Measurements from ENCODE around the gene DBH.
"Not testable (repeated sequence)": the region's sequence is repeated elsewhere in the genome, so short reads cannot be mapped to it uniquely, and the experiment has no call there.

The DBH gene

GRCh38 chr9:133605446-133605845, 30.7 kb upstream of the DBH start:
- DNase-seq: no peak

DNA sequence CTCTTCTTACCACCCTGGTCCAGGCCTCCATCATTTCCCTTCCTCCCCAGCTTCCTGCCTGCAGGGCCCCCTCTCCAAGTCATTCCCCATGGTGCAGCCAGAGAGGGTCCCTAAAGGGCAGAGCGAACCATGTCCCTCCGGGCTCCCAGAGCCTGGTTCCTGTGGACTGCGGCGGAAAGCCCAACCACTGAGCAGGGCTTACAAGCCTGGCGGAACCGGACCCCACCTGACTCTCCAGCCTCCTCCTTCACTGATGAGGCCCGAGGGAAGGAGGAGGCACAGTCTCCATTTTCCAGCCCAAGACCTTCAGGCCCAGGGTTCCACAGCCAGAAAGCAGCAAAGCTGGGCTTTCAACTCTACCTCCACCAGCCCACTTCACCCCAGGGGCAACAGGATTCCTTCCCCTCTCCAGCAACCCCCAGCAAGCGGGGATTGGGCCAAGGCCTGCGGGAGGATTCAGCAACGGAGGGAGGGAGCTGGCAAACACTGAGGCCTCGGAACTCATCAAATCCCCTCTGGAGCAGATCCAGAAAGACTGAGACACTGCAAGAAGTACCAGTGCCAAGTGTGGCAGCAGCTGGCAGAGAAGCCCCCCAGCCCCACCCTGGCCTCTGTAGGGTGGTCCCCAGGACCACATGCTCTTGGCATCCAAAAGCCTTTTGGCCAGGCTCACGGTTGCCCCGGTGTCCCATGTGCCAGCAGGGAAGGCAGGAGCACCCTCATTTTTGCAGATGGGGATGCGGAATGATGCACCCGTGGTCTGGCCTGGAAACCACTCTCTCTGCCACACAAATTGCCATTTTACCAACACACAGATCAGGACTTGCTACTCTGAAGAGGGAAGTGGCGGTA, 30.1 kb upstream of the DBH start:
- DNase-seq: no peak

- peak; percentile 27 for DNase-seq
Observed at GRCh38 chr9:133606708-133607025, 29.5 kb upstream of the DBH start.

DNA sequence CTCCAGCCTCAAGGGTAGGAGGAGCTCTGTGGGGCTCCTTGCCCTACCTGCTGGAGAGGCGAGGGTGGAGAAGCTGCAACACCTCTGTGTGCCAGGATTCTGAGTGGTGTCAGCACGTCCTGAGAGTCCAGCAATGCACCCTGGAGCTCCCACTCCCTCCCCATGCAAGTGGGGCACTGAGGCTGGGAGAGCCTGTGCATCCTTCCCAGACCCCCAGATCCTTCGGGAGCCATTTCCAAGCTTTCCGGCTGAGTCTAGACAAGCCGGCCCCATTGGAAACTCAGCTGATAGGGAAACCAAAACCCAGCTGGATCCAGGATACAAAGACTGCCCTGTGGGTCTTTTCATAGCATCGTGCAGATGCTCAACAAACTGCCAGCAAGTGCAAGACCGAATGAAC, 28.8 kb upstream of the DBH start:
- no peak for DNase-seq

DNA sequence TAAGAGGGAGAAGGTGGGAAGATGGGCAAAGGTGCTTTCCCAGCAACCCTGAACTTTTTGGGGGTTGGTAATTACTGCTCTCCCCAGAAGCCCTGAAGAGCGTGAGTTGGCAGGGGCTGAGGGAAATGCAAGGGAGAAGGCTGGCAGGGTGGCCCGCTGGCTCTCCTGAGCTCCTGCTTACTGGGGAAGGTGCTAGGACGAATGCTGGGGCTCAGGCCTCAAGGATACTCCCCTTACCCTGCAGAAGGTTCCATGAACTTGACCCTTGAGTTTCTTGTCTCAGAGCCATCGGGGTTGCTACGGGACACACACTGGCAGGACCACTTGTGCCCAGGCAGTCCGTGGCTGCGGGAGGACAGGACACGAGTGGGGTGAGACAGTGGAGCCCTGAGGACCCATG, 28.2 kb upstream of the DBH start:
- no peak for DNase-seq

- no peak for DNase-seq
Observed at GRCh38 chr9:133608382-133608781, 27.8 kb upstream of the DBH start.

DNA sequence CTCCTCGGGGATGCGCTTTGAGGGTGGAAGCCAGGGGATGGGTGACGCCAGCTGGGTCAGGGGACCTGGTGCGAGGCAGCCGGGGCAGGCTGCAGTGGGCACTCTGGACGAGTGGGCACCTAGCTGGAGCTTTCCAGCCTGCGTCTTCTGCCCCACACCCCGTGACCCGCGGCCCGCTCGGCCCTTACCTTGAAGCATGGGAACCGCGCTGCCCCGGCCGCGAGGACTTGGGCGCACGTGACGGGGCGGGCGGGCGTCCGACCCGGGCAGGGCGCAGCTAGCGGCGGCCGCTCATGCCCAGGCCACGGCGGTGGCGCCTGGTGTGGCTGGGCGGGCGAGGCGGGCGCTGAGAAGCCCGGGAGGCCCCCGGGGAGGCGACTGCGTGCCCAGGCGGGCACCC, 27.3 kb upstream of the DBH start:
- DNase-seq: no peak

DNA sequence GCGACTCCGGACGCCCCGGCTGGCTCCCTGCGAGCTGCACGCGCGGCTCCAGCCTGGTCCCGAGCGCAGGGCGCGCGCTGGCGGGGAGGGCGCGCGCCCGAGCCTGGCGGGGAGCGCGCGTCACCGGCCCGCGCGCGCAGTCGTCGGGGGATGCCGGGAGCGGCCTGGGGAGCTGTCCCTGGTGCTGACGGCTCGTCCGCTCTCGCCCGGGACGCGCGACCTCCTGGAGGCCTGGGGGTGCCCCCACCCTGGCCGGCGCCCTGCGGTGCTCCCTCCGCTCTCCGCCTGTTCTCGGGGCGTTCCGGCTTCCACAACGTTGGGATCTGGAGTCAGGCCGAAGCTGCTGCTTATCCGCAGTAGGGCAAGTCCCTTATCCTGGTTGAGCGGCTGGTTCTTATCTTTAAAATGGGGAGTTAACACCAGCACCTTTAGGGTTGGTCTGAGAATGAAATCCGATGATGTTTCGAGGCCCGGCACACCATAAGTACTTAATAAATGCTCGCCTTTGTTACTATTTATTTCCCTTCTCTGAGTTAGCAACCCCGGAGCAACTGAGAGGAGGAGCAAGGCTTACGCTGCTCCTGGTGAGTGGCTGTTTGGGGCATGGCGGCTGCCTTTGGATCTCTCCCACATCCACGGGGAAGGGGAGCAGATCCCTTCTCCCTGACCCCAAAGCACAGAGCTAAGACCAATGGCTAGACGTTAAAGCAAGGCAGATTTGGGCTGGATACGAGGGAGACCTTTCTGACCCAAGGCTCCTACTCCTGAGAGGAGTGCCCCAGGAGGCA, 26.7 kb upstream of the DBH start, which contains the start of gene FAM163B:
FAM163B (minus strand) TSS at position 79 of the 788 bp plus-strand sequence. CDS start 29,166 bp downstream, outside the sequence.
- peak; percentile 35 for DNase-seq

- DNase-seq: peak; percentile 86
Observed at GRCh38 chr9:133610845-133611244, 25.3 kb upstream of the DBH start.

DNA sequence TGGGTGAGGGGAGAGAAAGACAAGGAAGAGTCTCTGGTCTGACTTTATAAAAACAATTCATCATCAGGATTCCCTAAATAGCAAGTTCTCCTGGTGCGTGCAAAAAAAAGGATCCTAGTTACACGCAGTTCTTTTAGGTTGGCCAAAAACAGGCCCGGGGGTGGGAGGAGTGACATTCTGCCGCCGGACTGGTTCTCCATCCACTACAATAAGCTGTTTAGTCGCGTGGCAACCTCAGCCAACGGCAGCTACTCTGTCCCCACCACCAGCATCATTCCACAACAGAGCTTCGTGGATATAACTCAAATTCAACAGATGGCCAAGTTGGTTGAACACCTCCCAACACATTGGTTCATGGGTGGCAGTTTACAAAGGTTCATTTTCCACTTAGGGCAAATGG, 24.1 kb upstream of the DBH start:
- no peak for DNase-seq

DNA sequence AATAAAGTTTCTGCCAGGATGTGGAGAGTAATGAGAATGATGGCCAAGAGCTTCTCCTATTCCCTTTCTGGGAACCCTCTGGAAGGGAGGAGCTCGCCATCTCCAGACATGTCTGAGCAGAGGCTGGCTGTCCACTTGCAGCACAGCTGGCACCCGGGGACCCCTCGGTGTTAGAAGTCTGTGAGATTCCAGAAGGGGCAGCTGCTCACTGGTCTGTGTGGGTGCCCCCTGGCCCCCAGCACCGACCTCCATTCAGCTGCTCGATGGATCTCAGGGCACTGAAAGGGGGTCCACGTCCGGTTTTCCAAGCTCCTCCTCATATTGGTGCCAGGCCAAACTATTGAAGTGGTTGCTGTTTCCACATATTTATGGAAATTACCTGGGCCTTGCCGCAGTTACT, 23.3 kb upstream of the DBH start:
- DNase-seq: no peak

DNA sequence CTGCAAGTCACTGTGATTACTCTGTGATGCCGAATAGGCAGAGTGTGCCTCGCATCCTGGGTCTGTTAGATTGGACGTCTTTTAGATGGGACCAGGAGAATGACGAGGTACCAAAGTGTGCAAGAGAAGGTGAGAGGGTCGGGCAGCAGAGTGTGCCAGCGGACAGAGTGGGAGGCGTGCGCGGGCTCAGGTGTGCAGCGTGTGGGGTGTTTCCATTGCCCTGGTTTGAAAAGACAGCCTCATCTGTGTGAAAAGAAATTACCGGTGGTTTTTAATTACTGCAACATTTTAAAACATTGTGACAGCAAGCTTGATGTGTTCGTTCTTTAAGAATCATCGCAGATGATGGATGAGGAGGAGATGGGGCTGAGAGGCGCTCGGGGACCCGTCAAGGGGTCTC, 22.7 kb upstream of the DBH start:
- DNase-seq: no peak

DNA sequence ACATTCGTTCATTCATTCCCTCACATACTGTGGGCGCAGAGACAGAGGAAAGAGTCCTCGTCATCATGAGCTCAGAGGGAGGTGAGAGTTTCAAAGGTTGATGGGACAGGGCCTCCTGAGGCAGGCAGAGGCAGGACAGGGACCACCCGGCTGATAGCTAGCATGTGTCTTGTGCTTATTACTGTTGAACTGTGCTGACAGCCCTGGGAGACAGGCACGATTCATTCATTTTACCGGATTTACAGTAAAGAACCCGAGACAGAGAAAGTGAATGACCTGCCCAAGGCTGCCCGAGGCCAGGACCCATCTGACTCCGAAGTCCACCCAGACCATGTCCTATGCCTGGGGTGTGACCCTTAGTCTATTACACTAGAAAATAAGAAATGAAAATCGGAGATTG, 22.1 kb upstream of the DBH start:
- DNase-seq: no peak

DNA sequence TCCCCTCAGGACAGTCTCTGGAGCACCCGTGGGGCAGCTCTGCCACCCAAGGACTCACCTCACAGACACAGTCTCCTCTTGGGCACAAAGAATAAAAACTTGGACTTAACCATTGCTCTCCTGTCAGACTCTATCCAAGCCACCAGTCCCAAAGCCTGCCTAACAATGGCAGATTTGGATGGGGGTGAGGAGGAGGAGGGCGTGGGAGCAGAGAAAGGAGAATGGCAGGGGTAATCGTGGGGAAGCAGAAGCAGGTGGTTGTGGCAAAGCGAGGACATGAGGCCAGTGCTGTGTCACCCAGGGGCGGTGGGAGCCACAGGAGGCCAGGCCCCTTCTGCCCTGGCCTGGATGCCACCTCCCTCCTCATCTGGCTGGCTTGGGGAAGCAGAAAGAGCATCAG, 21.5 kb upstream of the DBH start:
- DNase-seq: no peak

- no peak for DNase-seq
Observed at GRCh38 chr9:133615186-133615585, 21.0 kb upstream of the DBH start.

DNA sequence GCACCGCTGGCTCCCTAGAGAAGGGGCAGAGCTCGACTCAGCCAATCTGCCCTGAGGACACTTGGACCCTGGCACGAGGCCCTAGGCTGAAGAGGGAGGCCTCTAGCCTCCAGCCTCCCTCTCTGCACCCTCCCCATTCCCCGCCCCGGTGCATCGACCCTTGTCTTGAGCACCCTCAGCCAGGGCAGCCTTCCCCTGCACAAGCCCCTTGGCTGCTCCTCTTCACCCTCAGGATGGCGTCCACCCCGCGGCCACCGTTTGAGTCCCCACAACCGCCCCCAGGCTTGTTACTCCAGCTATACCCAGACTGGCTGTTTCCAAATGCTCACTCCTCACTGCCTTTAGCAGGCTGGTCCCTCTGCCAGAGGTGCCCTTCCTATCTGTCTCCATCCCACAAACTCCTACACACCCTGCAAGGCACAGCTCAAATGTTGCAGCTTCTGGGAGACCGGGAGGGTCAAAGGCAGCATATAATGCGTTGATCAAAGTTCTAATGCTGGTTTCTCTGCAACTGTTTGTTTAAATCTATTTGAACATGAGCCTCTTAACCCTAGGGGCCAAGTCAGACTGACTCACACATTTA, 20.5 kb upstream of the DBH start:
- no peak for DNase-seq

- no peak for DNase-seq
Observed at GRCh38 chr9:133616643-133617405, 19.3 kb upstream of the DBH start.

DNA sequence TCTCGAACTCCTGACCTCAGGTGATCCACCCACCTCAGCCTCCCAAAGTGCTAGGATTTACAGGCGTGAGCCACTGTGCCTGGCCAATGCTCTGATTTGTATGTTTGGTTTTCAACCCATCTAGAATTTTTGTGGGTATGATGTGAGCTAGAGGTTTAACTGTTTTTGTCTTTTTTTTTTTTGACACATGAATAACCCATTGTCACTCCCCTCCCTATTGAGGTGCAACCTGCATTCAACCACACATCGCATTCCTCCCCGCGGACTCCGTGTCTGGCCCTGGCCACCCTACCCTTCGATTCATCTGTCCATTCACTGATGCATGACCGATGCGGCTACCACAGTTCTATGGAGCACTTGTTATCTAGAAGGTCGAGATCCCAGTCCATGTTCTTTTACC, 17.4 kb upstream of the DBH start:
- no peak for DNase-seq

DNA sequence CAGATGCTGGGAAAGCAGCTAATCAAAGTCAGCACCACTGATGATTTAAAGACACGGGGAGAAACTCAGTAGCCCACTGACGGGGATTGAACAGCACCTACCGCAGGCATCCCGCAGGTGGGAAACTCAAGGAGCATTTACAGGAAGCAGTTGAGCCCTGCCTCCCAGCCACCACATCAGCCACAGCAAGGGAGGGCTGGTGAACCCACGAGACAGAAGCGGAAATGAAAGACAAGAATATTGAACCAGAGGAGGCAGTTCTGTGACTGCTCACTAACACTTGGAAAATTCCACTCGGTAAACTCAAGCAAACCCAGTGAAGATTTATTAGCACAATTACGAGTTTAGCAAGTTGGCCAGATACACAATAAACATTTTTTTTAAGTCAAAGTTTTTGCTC, 16.4 kb upstream of the DBH start:
- no peak for DNase-seq

- DNase-seq: no peak
Observed at GRCh38 chr9:133621725-133622267, 14.4 kb upstream of the DBH start.

DNA sequence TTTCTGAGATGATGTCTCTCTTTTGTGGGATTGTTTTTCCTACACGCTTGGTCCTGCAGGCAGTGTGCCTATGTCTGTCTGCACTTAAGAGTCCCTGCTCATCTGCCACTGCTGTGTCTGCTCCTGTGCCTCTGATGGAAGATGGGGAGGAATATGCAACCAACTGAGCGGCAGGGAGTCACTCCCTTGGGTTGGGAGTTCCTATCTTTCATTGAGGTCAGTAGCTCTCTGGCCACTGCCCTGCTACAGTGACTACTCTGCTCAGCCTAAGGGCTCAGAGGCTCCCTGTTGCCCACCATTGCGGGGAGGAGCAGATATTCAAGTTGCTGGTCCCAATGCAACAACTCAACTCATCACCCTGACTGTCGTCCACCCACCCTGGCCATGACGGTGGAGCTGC, 13.6 kb upstream of the DBH start:
- no peak for DNase-seq

- DNase-seq: not testable (repeated sequence)
Observed at GRCh38 chr9:133626008-133626407, 10.2 kb upstream of the DBH start.

DNA sequence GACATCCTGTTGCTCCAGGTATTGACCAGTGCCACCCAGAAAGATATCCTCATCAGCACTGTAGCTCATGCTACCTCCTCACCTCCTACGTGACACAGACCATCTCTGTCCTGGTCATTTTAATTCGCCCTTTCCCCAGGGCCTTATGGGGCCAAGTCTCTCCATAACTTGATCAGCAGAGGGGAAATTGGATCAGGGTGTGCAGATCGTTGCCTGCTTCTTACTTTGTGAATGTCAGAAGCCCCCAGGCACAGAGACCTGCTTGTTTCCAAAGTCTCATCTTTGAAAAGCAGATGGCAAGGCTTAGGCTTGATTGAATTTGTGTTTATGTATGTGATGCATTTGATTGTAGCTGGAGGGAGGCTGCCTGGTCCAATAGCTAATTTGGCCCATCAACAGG, 8.8 kb upstream of the DBH start:
- no peak for DNase-seq
